Activated T-cell treated with anti-CD3 and anti-CD28 coated beads for 24 hours (primary cell): ENCODE measurements around the gene NCAM1.

Experiments
- DNase-seq: peaks from one replicate; pipeline ENCODE4 v3.0.0-alpha.2; 2020; ENCODE audit warnings: low read depth

NCAM1 gene

DNA sequence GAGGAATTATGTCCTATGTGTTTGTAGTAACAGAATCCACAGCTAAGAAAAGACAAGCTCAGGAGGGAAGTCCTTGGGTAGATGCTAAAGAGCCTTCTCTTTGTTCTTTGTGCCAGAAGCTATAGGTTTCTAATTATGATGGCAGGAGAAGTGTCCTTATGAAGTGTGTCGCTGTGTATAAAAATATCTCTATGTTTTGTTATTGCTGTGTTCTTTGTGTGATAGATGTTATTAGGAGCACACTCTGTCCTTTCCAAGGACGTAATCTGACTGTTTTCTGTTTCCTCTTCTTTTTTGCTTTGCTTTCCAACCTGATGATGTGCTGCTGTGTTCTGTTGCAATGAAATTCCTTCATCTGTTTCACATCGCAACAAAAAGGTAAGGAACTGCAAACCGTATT is 171.9 kb downstream of the NCAM1 start:
- no peak for DNase-seq

DNA sequence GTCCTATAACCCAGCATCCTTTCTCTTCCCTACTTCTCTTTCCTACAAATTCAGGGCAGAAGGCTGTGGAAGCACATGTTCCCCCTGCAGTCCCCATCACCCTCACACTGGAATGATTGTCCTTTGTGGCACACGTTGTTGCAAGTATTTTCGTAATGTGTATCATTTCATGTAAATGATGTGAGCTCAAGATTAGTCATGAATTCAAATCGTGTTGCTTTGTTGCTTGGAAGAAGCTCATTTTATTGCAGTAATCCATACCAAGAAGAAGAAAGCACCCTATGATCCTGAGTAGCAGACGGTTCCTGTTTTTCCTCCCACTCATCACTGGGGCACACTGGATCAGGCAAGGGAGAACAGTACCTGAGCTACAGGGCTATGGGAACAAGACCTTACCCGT is 173.4 kb downstream of the NCAM1 start:
- no peak for DNase-seq

DNA sequence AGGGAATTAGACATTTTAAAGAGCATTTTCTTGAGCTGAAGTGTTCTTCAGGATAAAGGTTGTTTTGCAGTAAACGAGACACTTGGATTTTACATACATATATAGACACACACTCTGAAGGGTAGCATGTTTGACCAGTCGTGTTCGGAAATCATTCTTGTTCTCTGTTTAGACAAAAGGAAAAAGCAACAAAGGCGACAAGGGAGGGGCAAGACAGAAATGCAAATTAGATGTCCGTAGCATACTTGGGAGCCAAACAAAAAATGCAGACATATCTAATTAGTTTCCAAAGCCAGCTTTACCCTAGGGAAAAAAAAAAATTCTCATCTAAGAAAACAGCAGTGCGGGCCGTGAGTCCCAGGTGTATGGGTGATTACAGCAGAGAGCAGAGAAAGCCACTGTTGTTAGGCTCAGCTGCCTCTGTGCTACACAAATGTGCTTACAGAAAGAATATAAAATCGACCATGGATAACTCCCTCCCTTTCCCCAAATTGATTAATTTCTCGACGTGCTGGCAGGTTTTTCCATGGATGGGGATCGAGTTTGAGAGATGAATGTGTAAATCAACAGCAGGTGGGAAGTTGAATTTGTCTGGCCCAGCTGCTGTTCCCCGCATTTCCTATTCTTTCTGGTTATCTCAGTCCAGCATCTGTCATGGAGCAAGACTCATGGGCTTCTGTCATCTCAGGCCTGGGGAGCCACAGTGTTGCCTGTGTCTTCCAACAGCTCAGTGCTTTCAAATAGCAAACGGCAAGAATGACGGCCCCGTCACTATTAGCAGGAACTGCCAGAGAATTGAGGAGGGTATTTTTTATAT is 176.7 kb downstream of the NCAM1 start:
- no peak for DNase-seq

DNA sequence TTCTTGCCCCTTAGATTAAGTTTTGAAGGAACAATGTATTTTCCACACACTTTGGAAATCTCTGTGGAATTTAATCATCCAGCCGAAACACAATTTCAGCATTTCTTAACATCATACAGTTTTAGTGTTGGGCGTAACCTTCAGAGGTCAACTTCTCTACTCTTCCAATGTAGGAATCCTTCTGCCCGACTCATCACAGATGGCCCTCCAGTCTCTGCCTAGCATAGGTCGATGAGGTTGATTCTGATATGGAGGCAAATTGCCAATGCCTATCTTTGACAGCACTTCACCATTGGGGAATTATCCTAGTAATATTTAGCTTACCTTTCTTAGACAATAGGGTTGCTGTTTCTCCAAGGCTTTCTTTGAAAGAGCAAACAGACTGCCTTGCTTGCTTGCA is 177.5 kb downstream of the NCAM1 start:
- DNase-seq = no peak

DNA sequence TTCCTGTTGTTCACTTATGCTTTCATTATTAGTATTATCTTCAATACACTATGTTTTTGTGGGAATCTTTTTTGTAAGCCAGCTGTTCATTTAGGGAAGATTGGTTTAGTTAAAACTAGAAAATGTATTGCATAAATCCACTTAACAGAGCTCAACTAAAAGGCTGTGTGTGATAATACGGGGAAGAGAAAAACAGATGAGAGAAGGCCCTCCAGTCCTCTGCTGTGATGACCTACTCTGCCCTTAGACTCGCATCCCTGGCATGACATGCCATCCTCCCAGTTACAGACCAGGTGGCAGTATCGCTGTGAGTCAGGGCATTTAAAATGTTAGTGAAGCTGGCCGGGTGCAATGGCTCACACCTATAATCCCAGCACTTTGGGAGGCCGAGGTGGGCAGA is 179.8 kb downstream of the NCAM1 start:
- no peak for DNase-seq

DNA sequence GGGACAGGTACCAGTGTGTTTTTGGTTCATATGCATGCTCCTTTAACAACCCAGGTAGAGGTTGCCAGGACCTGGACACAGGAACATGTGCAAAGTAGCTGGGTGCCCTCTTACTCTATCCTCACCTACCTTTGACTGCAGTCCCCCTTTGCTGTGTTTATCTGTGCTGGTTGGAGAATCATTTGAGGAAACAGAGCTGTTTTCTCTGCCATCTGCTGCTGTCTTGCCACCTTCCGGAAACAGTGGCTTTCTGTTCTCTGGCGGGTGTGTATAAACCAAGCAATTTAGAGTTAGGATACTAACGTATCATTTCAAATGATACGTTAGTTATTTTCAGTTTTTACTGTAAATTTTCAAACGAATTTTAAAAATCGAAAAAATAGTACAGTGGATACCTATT is 181.3 kb downstream of the NCAM1 start:
- DNase-seq = no peak

DNA sequence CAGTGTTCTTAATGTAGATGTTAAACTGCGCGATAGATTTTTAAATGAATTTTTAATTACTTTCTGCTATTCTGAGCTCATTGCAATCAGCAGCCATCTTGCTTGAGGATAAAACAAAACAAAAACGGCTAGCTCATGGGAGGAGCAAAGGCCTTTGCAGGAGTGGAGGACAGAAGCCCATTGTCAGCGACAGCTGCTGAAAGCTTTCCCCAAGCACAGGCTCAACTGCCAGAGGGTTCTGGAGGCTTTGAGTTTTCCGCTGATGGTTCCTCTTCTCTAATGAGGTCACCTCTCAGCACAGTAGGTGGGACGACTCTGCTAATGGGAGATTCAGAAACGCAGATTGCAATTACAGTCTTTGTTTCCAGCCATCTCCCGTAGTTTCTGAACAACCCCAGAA is 186.0 kb downstream of the NCAM1 start:
- no peak for DNase-seq

DNA sequence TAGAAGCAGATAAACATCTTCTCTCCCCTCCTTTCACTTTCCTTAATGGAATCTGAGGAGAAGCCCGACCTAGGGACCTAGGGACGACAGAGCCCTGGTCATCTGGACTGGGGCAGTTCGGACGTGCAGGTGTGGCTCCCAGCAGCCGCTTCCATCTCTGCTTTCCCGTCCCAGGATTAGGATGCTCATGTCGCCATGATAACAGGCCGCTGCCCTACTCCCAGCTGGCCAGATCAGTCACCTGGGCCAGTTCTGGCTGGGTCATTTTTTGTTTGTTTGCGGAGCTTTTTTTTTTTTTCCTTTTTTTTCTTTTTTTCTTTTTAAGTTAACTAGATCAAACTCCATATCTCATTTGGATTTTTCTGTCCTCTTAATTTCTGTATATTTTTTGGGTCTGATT is 186.9 kb downstream of the NCAM1 start:
- no peak for DNase-seq

DNA sequence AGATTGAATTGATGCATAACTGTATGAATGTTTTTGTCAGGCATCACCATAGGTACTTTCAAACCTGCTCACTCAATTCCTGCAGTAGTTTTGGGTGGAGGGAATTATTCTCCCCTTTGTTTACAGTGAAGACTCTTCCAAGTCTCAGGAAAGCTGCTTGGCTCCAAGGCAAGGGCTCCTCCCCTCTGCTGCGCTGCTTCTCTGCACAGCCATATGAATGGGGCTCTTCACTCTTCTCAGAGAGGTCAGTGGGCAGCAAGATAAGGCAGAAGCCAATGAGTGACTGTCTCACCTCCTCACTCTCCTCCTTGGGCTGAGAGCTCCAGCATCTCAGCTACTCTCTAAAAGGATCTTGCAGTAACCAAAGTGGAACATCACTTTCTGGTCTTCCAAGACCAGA is 187.4 kb downstream of the NCAM1 start:
- no peak for DNase-seq

DNA sequence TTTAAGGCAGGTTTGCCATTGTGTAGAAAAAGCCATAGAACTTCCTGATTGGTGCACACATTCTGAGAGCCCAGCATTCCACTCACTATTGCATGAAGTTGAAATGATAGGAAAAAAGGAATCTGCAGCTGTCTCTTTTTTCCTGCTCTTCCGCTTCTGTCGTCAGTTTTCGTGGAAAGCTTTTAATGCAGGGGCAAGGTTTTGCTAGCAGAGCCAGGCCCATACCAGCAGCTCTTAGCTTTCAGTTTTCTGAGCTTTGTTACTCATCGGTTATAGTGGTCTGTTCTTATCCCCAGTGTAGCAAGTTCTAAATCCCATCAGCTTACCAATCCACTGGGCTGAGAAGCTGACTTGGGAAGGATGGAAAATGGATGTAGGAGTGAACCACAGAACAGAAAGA is 190.3 kb downstream of the NCAM1 start:
- DNase-seq = no peak

DNA sequence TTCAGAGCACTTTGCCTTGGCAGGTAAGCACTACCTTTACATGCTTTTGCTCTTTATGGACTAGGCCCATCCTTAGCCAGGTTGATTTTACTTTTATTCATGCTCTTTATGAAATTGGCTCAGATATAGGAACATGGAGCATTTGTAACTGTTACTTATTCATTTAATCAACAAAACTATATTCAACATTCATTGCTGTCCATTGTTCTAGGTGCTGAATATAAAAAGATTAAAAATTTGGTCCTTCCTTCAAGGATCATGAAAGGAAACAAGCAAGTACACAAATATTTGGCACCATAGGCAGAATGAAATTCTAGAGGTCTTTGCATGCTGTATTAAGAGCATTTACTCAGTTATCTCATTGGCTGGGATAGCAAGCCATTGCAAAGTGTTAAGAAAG is 191.3 kb downstream of the NCAM1 start:
- DNase-seq = no peak

DNA sequence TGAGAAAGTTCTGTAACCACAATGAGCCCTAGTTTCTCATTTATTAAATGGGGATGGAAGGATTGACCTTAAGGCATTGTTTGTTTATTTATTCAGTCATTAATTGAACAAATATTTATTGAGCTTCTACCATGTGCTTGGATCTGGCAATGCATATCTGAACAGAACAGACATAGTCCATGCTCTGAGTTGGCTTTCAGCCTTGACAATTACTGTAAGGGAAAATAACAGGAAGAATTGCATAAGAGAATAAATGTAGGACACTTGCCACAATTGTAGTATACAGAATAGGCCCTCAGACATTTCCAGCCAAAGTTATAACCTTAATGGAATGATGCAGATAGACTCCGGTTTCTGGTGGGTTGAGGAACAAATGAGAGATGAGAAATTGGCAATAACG is 192.6 kb downstream of the NCAM1 start:
- no peak for DNase-seq

DNA sequence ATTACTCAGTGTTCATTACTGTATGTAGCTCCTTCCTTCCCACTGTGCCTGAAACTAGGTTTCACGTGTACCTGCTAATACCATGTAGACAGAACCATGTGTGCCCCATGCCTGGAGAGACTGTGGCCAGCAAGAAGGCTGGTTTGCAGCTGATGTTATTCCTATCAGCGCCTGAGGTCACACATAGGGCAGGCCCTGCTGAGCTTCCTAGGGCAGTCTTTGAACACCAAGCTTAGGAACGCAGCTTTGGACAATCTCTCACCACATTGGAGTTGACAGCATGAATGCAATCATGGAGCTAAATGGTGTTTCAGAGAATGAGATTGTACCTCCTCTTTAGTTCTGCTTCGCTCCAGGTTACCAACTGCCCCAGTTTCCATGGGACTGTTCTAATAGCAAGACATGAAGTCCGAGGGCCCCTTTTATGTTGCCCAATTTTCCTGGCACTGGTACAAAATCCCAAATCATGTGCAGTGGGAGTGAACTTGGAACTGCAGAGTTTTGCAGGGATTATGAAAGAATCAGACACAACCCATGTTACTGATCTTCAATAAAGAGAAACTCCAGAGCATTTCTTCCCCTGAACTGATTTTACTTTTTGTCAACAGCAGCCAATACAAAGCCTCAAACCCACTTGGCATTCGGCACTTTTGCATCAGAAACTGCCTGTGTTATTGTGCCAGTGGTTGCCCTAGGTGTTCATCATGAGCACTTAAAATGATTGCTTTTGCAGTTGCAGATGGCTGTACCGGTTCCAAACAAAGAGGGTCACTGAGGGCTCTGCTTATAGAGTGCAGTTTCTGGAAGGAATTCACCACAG is 199.0 kb downstream of the NCAM1 start:
- no peak for DNase-seq

DNA sequence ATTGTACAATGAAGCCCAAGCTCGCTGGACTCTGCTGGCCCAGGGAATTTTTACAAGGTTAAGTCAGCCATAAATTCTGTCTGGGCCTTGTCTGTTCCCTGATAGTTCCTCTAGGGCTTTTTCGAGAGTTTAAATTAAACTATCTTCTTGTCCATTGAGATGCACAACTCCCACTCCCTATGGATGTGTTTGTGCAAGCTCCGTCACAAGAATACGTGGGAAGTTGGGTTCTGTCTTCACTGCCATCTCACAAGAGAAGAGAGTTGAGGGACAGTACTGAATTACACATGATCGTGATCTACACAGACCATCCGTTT is 199.5 kb downstream of the NCAM1 start:
- no peak for DNase-seq

DNA sequence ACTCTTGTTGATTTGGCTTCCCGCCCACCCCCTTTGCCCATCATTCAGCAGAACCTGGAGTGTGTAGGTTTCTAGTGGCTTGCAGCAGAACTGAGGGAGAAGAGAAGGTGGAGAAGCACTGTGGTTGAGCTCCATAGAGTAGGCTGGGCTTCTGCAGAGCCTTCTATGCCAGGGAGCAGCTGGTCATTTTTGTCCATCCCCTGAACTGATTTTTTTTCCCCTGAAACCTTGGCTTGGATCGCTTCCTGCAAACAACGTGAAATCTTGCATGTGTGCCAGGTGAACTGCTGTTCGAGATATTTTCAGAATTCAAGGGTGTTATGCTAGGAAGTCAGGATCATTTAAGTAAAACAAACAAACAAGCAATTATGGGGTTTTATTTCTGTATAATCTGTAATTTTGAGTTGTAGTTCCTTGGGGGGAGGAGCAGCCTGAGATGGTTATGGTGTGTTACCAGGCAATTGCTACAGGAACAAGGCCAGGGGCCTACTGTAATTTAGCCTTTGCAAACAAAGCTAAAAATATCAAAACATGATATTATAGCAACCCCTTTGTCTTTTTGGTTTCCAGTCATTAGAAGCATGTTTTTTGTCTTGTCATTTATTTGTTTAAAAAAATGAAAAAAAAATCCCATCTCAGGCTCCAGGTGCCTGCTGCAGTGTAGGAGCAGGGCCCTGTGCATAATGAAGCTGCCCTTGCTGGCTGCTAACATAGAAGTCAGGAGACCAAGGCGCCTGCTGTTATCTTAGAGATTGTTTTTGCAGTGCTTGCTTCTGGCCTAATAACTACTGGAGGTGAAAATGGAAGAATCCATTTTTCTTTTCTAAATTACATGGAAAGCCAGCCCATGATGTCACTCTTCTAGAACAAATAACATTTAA is 200.7 kb downstream of the NCAM1 start:
- DNase-seq = no peak

DNA sequence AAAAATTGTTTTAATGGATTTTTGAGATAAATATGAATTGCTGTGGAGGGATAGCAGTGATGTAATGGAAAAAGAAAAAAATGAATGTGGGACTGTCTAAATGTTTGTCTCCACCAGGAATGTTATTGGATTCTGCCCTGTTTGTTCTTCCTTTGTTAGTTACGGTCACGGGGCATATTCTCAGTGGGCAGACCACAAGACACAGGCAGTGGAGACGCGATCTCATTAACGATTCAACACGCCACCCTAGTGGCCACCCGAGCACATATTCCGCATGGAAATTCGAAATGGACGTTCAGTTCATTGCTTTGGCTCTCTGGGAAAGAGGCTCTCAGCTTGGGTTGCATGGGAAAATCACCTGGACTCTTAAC is 201.4 kb downstream of the NCAM1 start:
- DNase-seq = no peak

DNA sequence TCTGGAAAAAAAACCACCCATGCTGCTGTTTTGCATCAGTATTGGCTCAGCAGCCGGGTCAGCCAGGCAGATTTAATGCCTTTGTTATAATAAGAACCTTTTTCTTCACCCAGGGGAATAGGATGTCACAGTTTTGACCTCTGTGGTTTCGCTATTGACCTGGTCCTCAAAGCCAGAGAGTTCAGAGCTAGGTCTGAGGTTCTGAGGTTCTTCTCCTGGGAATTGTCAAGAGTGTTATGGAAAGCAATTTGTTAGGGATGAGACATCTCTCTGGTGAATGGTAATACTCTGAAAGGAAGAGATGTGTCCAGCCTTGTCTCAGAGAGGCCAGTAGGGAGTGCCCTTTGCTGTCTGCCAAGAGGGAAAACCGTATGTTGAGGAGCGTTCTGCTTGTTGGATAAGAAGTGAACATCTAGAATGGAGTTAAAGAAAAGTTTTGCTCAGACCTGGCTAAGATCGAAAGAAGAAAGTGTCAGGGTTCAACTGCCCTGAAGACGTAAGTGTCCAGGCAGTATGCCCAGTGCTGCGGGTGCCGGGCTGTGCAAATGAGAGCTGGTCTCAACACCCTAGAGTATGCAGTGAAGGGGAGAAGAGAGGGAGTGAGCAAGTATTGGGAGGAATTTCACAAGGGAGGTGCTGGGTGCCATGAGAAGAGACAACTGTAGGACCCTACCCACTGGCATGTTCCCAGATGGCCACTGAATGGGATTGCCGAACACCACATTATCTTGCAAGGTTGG is 202.2 kb downstream of the NCAM1 start:
- no peak for DNase-seq

DNA sequence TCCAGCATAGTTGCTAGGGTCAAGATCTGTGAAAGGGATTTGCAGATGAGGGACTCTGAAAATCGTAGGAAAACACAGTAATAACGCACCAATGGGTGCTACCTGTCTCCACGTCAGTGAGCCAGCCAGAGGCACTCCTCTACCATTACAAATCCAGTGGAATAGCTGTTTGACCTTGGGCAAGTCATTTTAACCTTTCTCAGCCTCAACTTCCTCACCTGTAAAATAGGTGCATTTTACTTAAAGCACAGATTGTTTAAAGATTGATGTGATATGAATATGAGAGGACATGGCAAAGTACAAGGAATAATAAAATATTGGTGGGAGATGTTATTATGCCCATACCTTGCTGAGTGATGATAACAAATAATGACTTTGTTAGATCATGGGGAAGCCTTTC is 205.1 kb downstream of the NCAM1 start:
- no peak for DNase-seq

DNA sequence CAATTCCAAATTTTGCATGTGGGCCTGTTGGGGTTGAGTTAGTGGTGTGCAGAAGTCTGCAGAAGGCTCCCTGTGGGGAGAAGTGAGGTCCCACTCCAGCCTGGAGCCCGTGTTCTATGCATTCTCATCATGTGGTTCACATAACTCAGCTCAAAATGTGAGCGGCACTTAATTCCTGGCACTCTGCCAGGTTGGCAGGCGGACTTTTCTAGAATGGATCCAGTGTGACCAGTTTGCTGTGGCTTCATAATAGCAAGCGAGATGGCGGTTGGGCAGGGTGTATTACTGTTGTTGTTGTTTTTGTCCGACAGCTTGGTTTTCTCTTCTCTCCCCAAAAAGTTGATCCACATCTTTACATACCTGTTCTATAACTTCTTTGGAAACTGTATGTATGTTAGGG is 206.4 kb downstream of the NCAM1 start:
- no peak for DNase-seq

DNA sequence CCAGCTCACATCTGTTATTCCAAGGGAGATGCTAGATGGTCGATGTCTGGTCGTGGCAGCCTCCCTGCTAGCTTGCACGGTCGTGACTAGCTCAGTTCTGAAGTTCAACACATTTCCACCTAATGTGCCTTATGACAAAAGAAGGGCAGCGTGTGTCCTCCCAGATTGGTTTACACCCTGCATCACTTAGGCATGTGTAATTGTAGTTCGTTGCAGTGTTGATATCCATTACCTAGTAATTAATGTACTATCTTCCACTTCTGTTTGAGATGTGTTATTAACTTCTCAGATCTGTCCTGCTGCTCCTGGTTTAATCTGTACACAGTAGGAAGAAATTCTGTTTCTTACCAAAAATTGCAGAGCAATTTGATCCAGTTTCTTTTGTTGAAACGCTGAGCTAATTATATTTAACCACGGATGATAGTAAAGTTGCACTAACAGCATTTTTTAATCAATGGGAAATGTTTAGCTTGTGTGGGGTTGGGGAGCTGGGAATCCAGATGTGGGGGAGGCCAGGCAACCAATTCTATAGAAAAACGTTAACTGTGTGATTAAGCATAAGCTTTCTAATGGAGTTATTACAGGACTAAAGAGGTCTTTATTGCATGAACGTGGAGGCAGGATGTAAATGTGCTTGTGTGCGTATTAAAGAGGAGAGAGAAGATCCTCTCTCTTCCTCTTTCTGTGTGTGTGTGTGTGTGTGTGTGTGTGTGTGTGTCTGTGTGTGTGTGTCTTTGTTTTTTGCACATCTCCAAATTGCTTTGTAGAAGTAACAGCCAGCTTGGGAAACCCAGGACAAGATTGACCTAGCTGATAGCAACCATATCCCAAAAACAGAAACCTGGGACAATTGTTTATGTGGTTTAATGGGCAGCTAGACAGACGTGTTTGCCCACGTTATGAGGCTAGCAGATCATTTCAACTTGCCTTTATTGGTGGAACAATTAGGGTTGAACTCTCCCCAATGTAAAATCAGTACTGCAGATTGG is 207.4 kb downstream of the NCAM1 start:
- DNase-seq = no peak

DNA sequence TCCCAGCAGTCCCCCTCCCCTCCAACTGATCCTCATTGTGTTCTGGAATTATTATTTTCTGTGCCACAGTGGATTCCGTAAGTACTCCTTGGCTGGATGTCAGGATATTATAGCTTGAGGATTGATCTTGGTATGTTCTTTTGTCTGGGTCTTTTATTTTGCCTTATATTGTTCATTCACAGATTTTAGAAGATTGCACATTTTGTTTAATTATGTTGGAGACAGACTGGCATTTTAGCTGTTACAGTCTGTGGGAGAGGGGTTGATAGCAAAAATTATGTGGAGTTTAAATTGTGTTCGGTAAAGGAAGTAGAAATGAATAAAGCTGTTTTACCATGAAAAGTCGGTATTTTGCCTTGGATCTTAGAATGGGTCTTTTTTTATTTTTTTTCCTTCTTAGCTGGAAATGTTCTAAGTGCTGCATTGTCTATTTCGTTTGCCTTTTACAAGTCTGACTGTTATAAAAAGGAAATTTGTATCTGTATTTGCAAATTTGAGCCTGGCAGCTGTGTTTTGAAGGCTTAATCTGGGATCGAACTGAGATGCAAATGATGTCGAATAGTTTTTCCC is 211.2 kb downstream of the NCAM1 start:
- DNase-seq = no peak
